ENCODE data around the gene PRDM8. TPM values are rescaled to one million over a fixed set of nuclear protein-coding genes. Genes with fewer than 3 reads are reported as not detected.

PRDM8 gene
- total RNA-seq, 1 donor from 2014 or later = 11.6 TPM

DNA sequence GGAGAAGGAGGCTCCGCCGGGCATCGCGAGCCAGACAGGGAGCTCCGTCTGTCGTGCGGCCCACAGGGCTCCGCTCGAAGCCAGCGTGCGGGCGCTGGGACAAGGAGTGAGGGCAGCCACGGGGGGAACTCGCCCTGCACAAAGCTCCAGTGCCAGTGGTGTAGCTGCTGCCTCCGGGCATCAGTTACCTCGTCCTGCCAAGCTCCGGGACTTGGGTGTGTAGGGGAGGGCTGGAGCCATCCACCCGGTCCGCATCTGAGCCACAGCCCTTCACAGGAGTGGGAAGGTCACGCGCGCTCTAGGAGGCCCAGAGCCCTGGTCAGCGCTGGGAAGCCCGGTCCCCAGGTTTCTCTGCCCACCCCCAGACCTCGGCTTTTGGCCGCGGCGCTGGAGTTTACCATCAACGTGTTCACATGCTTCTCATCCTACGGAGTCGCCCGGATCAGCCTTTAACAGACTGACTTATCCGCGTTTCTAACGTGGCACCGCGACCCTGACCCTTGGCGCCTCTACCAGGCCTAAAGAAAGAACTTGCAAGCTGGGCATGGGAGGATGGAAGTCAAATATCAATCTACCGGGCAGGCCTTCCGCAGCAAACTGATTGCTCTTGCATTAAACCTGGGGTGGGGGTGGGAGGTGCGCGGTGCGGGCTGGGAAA is 8.4 kb upstream of the PRDM8 start:
- intact Hi-C loops (cut with micrococcal nuclease) = loop anchor here (10.0 kb wide), 1 partner anchor 584 kb away; no protein-coding TSS in a partner anchor
- Mint-ChIP-seq H3K27ac (no peak overlapping the region), H3K27me3 (peaks cover 3% of the 10 kb centered on the region), H3K4me1 (peaks cover 25% of the 10 kb centered on the region), H3K36me3 (ENCODE audit: low read depth) (peaks cover 15% of the 10 kb centered on the region), H3K9me3 (no peaks in the 10 kb centered on the region), H3K4me3 (no peak overlapping the region)
- no peak for ATAC-seq (ENCODE audit: low read depth)
- DNase-seq = no peak
- POLR2A ChIA-PET = interaction anchor here (0.6 to 1.2 kb wide), 2 partner anchors 17 to 22 kb away, joined by 3 read pairs; no protein-coding TSS in a partner anchor
- TF ChIP-seq CTCF (IDR thresholded peaks at IDR 0.05) = no peak
- CTCF ChIA-PET = interaction anchor here (1.2 to 1.5 kb wide), 2 partner anchors 13 to 63 kb away, joined by 5 to 8 read pairs; no protein-coding TSS in a partner anchor

GRCh38 chr4:80189581-80189955 is 7.7 kb upstream of the PRDM8 start:
- peaks cover 11% of the 10 kb centered on the region for H3K36me3 Mint-ChIP-seq (ENCODE audit: low read depth)
- ATAC-seq (ENCODE audit: low read depth) (no peak), DNase-seq (no peak)
- no peak overlapping the region for H3K27ac Mint-ChIP-seq
- no peaks in the 10 kb centered on the region for H3K9me3 Mint-ChIP-seq
- H3K4me3 Mint-ChIP-seq = no peak overlapping the region
- H3K27me3 Mint-ChIP-seq = peaks cover 3% of the 10 kb centered on the region
- CTCF ChIA-PET = no interaction called here
- intact Hi-C loops (cut with micrococcal nuclease) = loop anchor here (10.0 kb wide), 1 partner anchor 585 kb away; no protein-coding TSS in a partner anchor
- no peak for TF ChIP-seq CTCF (IDR thresholded peaks at IDR 0.05)
- H3K4me1 Mint-ChIP-seq = peaks cover 21% of the 10 kb centered on the region
- POLR2A ChIA-PET = interaction anchor here (1.2 to 1.6 kb wide), 2 partner anchors 16 to 17 kb away, joined by 3 to 4 read pairs; no protein-coding TSS in a partner anchor

DNA sequence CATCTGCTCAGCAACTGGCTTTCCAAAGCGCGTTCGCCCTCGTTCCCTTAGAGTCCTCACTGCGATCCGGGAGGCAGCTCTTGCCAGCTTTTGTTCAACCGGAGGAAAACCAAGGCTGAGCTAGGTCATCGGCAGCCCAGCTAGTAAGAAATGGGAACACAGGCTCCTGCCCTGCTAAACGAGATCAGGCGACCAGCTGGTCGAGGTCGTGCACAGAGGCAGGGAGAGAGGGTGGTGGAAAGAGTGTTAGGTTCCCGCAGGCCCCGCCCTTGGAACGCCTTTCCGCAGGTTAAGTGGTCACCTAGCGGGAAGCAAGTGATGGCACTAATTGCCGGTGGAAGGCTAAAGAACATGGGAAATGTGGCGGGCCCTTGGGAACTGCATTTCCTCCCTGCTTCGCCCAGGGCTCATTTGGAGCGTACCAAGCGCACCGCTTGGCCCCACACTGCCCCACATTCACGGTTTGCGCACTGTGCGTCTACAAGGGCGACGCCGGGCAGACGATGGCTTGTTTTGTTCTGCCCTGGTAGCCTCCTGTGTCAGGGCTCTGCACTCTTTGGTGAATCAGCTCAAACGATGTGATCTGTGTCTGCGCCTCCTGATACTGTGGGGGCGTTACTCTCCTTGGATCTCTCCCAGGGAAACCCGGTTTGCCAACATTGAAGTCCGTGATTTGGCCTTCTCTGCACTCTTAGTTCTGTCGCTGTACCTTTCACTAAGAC is 7.2 kb upstream of the PRDM8 start:
- Mint-ChIP-seq H3K9me3 (no peaks in the 10 kb centered on the region), H3K4me1 (peaks cover 18% of the 10 kb centered on the region), H3K36me3 (ENCODE audit: low read depth) (peaks cover 7% of the 10 kb centered on the region), H3K27me3 (peaks cover 5% of the 10 kb centered on the region), H3K4me3 (no peak overlapping the region), H3K27ac (no peak overlapping the region)
- ChIA-PET CTCF (interaction anchor here (1.0 kb wide), 1 partner anchor 10 kb away, joined by 4 read pairs; no protein-coding TSS in a partner anchor), POLR2A (interaction anchor here (1.6 kb wide), 1 partner anchor 17 kb away, joined by 4 read pairs; no protein-coding TSS in a partner anchor)
- TF ChIP-seq CTCF (IDR thresholded peaks at IDR 0.05) = no peak
- intact Hi-C loops (cut with micrococcal nuclease) = loop anchor here (10.0 kb wide), 1 partner anchor 585 kb away; no protein-coding TSS in a partner anchor
- DNase-seq (no peak), ATAC-seq (ENCODE audit: low read depth) (no peak)

DNA sequence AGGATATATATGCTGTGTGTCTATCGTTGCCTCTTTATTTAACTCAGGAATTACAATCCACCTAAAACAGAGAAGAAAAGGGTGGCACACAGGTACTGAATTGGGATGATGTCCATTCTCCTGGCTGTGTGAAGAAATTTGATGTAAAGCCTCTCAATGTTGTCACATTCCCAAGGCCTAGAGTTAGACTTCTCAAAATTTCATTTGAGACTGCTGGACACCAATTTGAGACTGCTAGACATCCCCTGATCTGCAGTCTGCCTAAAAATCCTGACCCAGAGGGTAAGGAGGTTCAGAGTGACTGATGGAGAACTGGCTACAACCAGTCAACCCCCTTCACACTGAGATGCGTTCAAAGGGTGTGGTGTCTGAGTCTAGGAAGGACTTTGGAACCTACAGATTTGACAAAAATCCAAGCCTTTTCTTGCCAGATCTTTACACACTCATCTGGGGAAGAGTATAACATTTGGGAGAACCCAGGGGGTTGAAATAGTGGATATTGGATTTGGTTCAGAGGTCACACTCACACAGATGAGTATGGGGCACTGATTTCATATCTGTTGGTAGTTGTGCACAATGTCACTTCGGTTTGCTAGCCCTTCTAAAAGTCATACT is 4.9 kb upstream of the PRDM8 start:
- no peak overlapping the region for H3K4me3 Mint-ChIP-seq
- CTCF ChIA-PET = no interaction called here
- ATAC-seq (ENCODE audit: low read depth) = no peak

More for the DNA sequence above, 4.9 kb upstream of the PRDM8 start:
- Mint-ChIP-seq H3K27me3 (peaks cover 9% of the 10 kb centered on the region), H3K36me3 (ENCODE audit: low read depth) (peaks cover 4% of the 10 kb centered on the region), H3K4me1 (peaks cover 24% of the 10 kb centered on the region), H3K27ac (no peak overlapping the region), H3K9me3 (no peaks in the 10 kb centered on the region)
- POLR2A ChIA-PET = no interaction called here
- intact Hi-C loops (cut with micrococcal nuclease) = no loop called here
- DNase-seq = no peak
- no peak for TF ChIP-seq CTCF (IDR thresholded peaks at IDR 0.05)

Data from activated B cell treated with CpG ODN at 0.5 μM for 24 hours (primary cell).